ENCODE data around the gene LMAN2.
"Not testable (repeated sequence)": the region's sequence is repeated elsewhere in the genome, so short reads cannot be mapped to it uniquely, and the experiment has no call there.

Gene LMAN2

DNA sequence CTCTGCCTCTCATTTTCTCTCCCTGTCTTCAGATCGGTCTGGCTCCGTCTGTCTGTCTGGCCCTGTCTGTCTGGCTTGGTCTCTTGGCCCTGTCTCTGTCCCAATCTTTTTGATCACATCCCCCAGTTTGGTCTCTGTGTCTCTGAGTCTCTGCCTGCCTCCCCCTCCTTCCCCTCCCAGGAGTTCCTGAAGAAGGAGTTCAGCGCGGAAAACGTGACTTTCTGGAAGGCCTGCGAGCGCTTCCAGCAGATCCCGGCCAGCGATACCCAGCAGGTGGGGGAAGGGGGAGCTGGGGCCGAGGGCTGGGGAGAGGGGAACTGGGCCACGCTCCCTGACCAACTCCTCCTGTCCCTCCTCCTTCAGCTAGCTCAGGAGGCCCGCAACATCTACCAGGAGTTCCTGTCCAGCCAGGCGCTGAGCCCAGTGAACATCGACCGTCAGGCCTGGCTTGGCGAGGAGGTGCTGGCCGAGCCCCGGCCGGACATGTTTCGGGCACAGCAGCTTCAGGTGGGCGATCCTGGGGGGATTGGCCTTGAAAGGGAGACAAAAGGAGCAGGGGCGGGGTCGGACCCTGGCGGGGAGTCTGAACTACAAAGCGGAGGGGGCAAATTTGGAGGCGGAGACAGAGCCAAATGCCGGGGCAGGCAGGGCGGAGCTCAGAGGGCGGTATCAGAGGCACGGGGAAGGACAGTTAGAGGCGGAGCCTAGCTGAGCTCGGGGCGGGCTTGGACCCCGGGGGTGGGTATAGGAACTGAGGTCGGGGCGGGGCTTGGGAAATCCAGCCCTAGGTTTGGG, 15.3 kb upstream of the LMAN2 start:
- TF ChIP-seq POLR2AphosphoS5 (IDR thresholded peaks at IDR 0.05; ENCODE audit: low read depth, low read length), result no peak
- no peak for TF ChIP-seq PAX5 (IDR thresholded peaks at IDR 0.05; ENCODE audit: insufficient read depth, low read length, severe bottlenecking)
- no peak for TF ChIP-seq POLR2A (IDR thresholded peaks at IDR 0.05; ENCODE audit: low read depth, low read length)
- no peak for TF ChIP-seq POU2F2 (IDR thresholded peaks at IDR 0.05; ENCODE audit: low read depth, low read length)
- no peak for TF ChIP-seq TAF1 (IDR thresholded peaks at IDR 0.05; ENCODE audit: low read depth, low read length)
- no peak for TF ChIP-seq SPI1 (IDR thresholded peaks at IDR 0.05; ENCODE audit: low read depth, low read length)
- FAIRE-seq (no peak), DNase-seq (ENCODE audit: insufficient read length, low spot score) (no peak)

DNA sequence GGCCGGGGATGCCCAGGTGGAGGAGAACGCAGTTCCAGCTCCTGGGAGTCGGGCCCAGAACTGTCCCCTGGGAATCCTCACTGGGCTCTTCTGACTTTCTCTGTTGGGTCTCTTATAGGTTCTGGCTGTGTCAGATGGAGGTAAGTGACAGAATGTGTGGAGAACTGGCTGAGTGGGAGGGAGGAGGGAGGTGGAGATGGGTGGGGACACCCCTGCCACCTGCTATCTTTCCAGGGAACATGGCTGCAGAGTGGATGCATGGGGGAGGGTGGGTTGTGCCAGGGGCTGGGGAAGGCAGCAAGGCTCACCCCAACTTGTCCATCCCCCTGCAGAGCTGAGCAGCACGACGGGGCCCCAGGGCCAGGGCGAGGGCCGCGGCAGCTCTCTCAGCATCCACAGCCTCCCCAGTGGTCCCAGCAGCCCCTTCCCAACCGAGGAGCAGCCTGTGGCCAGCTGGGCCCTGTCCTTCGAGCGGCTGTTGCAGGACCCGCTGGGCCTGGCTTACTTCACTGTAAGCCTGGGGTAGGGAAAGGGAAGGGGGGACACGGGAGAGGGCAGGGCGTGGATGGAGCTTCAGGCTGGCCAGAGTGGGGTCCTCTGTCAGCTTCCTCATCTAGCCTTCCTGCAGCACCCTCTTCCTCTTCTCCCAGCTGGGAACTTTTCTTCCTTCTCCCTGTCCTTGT, 14.5 kb upstream of the LMAN2 start:
- TF ChIP-seq POLR2AphosphoS5 (IDR thresholded peaks at IDR 0.05; ENCODE audit: low read depth, low read length) (no peak), TAF1 (IDR thresholded peaks at IDR 0.05; ENCODE audit: low read depth, low read length) (no peak), POLR2A (IDR thresholded peaks at IDR 0.05; ENCODE audit: low read depth, low read length) (no peak), POU2F2 (IDR thresholded peaks at IDR 0.05; ENCODE audit: low read depth, low read length) (no peak), PAX5 (IDR thresholded peaks at IDR 0.05; ENCODE audit: insufficient read depth, low read length, severe bottlenecking) (no peak), SPI1 (IDR thresholded peaks at IDR 0.05; ENCODE audit: low read depth, low read length) (no peak)
- no peak for DNase-seq (ENCODE audit: insufficient read length, low spot score)
- FAIRE-seq, result no peak

DNA sequence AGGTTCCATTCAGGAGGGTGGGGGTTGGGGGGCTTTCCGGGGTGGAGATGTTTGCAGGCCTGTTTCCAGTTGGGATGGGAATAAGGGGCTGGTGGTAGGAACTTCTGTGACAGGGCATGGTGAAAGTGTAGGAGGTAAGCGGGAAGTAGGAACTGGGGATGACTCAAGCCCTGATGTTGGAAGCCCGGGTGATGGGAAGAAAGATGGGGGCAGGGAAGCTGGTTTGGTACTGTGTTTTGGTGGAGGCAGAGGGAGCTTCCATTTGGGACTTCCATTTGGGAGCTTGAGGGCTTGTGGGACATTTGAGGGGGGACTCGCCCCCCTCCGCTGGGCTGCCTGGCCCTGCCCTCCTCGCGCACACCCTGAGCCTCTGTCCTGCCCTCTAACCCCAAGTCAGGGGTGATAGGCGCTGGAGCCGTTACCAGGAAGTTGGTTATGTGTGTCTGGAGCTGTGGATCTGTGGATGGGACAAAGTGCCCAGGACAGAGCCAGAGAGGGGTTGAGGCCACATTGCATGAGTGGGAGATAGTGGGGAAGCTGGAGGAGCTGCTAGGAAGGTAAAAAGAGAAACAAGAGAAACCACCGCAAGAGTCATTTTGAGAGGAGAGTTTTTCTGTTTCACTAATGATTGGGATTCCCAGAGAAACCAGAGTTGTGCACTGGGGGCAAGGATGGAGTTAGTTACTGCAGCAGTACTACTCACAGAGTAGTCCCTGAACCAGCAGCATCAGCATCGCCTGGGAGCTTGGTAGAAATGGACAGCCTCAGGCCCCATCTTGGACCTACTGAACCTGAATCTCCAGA, 12.9 kb upstream of the LMAN2 start:
- FAIRE-seq (peak; percentile 81), DNase-seq (ENCODE audit: insufficient read length, low spot score) (no peak)
- peak; percentile 5; the same call in 1 of the 2 replicates for TF ChIP-seq SPI1 (IDR thresholded peaks at IDR 0.05; ENCODE audit: low read depth, low read length)
- TF ChIP-seq POLR2A (IDR thresholded peaks at IDR 0.05; ENCODE audit: low read depth, low read length), result no peak

DNA sequence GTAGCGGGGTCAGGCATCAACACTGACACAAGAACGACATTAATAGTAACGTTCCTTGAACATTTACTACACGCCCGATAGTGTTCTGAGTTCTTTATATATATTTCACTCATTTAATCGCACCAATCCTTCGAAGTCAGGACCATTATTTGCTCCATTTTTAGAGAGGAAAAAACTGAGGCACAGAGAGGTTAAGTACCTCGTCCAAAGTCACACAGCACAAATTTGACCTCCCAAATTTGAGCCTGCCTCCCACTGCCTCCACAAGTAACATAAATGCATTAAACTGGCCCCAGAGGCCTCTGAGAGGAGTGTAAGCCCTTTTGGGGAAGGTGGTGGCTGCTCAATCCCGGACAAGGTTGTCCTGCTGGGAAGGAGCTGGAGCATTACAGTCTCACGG, 12.1 kb upstream of the LMAN2 start:
- no peak for DNase-seq (ENCODE audit: insufficient read length, low spot score)
- TF ChIP-seq POLR2A (IDR thresholded peaks at IDR 0.05; ENCODE audit: low read depth, low read length) (no peak), POU2F2 (IDR thresholded peaks at IDR 0.05; ENCODE audit: low read depth, low read length) (no peak), TAF1 (IDR thresholded peaks at IDR 0.05; ENCODE audit: low read depth, low read length) (no peak), SPI1 (IDR thresholded peaks at IDR 0.05; ENCODE audit: low read depth, low read length) (no peak), POLR2AphosphoS5 (IDR thresholded peaks at IDR 0.05; ENCODE audit: low read depth, low read length) (no peak), PAX5 (IDR thresholded peaks at IDR 0.05; ENCODE audit: insufficient read depth, low read length, severe bottlenecking) (no peak)
- no peak for FAIRE-seq

DNA sequence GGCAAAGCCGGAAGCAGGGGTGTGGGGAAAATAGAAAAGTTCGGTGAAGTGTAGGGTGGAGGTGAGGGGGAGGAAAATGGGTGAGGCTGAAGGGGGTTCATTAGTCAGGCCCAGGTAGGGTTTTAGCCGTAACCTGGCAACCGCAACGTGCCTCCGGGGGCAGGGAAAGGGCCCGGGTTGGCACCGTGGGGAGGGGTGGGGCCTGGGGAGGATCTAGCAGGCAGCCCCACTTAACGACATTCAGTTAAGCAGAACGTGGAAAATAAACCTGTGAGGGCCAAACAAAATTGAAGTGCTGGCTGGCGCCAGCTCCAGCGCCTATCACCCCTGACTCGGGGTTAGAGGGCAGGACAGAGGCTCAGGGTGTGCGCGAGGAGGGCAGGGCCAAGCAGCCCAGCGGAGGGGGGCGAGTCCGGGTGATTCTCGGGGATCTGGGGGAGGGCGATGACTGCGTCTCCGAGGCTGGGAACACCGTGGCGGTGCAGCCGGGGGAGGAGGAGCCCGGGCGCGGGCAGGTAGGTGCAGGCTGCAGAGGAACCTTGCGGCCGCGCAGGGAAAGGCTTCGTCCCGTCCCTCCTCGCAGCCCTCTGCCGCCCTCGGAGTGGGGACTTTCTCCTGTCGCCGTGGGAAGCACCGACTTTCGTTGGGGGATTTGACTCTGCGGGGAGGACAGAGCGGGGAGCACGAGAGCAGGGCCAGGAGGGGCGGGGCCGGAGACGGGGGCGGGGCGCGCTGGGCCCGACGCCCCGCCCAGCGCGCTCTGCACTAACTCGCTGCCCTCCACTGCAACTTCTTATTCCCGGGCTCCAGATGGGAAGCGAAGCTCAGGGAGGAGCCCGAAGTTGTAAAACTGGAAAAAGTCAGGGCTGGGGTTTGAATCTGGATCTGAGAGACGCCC, 11.4 kb upstream of the LMAN2 start:
- TF ChIP-seq SPI1 (IDR thresholded peaks at IDR 0.05; ENCODE audit: low read depth, low read length) (no peak), POU2F2 (IDR thresholded peaks at IDR 0.05; ENCODE audit: low read depth, low read length) (no peak), TAF1 (IDR thresholded peaks at IDR 0.05; ENCODE audit: low read depth, low read length) (no peak), PAX5 (IDR thresholded peaks at IDR 0.05; ENCODE audit: insufficient read depth, low read length, severe bottlenecking) (no peak), POLR2AphosphoS5 (IDR thresholded peaks at IDR 0.05; ENCODE audit: low read depth, low read length) (no peak), POLR2A (IDR thresholded peaks at IDR 0.05; ENCODE audit: low read depth, low read length) (no peak)
- FAIRE-seq (peak; percentile 94), DNase-seq (ENCODE audit: insufficient read length, low spot score) (peak; percentile 64)

DNA sequence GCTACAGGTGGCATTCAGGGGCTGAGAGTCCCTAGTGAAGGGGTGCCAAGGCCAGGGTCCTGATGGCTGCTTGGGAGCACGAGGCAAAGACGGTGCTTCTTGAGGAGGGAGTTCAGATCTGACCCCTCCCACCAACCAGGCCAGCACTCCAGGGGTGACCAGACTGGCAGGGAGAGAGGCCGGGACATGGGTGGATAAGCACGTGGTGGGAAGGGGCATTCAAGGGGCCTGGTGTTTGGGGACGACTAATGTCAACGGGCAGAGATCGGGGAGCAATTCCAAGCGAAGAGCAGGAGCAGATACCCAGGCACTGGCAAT, 10.8 kb upstream of the LMAN2 start:
- TF ChIP-seq POLR2A (IDR thresholded peaks at IDR 0.05; ENCODE audit: low read depth, low read length) (no peak), POLR2AphosphoS5 (IDR thresholded peaks at IDR 0.05; ENCODE audit: low read depth, low read length) (no peak), POU2F2 (IDR thresholded peaks at IDR 0.05; ENCODE audit: low read depth, low read length) (no peak), SPI1 (IDR thresholded peaks at IDR 0.05; ENCODE audit: low read depth, low read length) (no peak)
- DNase-seq (ENCODE audit: insufficient read length, low spot score), result no peak
- no peak for FAIRE-seq

DNA sequence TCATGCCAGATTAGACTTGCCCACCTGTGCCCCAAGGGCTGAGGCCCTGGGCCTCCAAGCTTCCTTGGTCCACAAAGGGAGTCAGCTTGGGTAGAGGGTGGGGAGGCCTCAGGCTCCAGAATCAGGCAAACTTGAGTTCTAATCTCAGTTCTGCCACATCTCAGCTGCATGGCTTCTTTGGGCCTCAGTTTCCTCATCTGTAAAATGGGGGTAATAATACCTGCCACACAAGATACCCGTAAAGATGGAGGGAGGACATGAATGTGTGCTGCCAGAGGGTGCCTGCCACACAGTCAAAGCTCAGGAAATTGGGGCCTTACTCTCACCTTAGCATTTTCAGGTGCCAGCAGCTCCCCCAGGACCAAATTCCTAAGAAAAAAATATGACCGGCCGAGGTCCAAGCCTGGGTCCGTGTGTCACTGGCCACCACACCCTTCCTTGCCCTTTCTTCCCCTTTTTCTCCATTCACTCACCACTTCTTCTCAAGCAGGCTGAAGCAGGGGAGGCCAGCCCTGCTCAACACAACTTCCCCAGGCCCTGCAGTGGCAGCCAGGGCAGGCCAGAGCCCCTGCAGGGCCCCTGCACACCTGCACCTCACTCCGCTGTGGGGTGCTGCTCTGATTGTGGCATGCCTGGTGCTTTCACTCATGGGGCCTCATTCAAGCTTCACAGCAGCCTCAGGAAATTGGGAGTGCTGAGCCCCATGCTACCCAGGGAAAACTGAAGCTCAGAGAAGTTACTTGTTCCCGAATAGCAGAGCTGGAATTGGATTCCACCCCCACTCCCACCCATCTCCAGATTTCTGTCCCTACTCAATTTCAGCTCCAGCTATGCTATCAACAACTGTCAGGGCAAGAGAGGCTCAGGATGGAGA, 10.2 kb upstream of the LMAN2 start:
- no peak for TF ChIP-seq SPI1 (IDR thresholded peaks at IDR 0.05; ENCODE audit: low read depth, low read length)
- TF ChIP-seq POU2F2 (IDR thresholded peaks at IDR 0.05; ENCODE audit: low read depth, low read length), result no peak
- no peak for TF ChIP-seq POLR2AphosphoS5 (IDR thresholded peaks at IDR 0.05; ENCODE audit: low read depth, low read length)
- no peak for TF ChIP-seq PAX5 (IDR thresholded peaks at IDR 0.05; ENCODE audit: insufficient read depth, low read length, severe bottlenecking)
- no peak for TF ChIP-seq POLR2A (IDR thresholded peaks at IDR 0.05; ENCODE audit: low read depth, low read length)
- no peak for TF ChIP-seq TAF1 (IDR thresholded peaks at IDR 0.05; ENCODE audit: low read depth, low read length)
- DNase-seq (ENCODE audit: insufficient read length, low spot score) (no peak), FAIRE-seq (no peak)

DNA sequence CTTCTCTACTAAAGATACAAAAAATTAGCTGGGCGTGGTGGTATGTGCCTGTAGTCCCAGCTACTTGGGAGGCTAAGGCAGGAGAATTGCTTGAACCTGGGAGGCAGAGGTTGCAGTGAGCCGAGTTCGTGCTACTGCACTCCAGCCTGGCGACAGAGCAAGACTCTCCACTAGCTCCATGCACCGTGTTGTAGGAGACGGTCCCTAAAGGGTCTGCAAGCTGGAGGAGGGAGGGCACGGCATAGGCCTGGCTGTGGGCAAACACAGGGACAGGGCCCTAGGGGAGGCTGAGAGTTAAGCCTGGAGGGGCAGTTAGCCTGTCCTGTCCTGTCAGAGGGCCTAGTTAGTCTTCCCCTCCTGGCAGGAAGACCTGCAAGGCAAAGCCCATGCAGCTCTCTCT, 9.3 kb upstream of the LMAN2 start:
- DNase-seq (ENCODE audit: insufficient read length, low spot score); FAIRE-seq: not testable (repeated sequence)
